ENCODE results near the gene LSAMP.

LSAMP gene

DNA sequence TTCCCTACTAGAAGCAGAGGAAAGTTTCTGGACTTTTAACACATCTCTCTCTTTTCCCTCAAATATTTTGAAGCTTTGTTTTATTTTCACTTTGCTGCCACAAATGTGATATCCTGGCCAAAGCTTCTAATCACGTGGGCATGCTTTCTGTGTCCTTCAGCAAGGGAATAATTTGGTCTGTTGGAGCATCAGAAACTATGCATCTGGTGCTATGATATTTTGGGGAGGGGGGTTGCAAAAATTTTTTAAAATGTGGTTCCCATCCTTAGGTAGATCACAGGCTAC is 567.7 kb downstream of the LSAMP start:
- TF ChIP-seq, protein P1, sequence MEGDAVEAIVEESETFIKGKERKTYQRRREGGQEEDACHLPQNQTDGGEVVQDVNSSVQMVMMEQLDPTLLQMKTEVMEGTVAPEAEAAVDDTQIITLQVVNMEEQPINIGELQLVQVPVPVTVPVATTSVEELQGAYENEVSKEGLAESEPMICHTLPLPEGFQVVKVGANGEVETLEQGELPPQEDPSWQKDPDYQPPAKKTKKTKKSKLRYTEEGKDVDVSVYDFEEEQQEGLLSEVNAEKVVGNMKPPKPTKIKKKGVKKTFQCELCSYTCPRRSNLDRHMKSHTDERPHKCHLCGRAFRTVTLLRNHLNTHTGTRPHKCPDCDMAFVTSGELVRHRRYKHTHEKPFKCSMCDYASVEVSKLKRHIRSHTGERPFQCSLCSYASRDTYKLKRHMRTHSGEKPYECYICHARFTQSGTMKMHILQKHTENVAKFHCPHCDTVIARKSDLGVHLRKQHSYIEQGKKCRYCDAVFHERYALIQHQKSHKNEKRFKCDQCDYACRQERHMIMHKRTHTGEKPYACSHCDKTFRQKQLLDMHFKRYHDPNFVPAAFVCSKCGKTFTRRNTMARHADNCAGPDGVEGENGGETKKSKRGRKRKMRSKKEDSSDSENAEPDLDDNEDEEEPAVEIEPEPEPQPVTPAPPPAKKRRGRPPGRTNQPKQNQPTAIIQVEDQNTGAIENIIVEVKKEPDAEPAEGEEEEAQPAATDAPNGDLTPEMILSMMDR (conservative IDR thresholded peaks at IDR 0.05; ENCODE audit: low read depth, low read length), result no peak
- DNase-seq (ENCODE audit: low read depth), result peak; percentile 30
- H3K4me3 ChIP-seq (ENCODE audit: low read depth, low read length), result peak overlapping the region; percentile 42

DNA sequence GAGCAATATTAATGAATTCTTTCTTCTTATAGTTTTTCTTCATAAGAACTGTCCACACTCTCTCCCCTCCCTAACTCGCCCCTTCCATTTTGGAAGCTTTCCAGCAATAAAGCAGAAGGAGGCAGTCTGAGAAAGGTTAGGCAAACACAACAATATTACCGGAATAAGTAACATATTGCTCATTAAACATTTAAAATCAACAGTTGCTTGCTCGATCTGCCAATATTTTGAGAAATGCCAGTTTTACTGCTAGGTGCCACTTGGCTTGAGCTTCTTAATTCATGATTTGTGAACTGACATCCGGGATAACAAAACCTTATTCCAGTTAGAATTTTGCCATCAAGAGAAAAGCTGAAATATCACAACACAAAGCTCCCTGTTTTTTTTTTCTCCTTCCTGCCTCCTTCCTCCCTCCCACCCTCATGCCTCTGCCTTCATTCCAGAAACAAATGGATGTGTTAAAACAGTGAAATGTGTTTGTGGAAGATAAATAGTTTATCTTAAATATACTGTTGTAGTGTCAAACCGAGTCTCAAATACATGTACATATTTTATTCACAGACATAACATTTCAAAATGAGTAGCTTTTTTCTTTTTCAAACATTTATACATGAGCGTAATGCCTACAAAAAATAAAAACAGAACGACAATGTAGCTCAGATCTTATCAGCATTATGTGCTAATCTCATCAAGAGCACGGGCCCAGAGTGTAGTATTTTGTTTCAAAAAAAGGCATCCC is 568.2 kb downstream of the LSAMP start:
- H3K4me3 ChIP-seq (ENCODE audit: low read depth, low read length), result peak overlapping the region; percentile 42
- TF ChIP-seq, protein P1 (conservative IDR thresholded peaks at IDR 0.05; ENCODE audit: low read depth, low read length), result no peak
- peak; percentile 17 for DNase-seq (ENCODE audit: low read depth)

DNA sequence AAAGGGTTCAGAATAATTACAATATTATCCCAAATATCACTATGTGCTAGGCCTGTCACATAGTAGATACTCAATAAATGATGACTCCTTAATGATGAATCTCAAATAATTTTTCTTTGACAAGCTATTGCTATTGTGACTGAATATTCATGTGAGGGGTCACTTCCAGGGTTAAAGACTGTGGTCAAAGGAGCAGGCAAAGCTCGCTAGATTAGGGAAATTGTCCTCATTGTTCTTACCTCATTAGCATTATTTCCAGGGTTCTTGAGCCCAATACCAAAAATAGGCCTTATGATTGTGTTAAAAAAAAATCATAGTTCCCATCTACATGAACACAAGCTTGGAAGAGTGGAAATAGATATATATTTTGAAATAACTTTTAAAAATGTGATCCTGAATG is 569.8 kb downstream of the LSAMP start:
- TF ChIP-seq, protein P1 (conservative IDR thresholded peaks at IDR 0.05; ENCODE audit: low read depth, low read length), result no peak
- no peak overlapping the region for H3K4me3 ChIP-seq (ENCODE audit: low read depth, low read length)
- no peak for DNase-seq (ENCODE audit: low read depth)

DNA sequence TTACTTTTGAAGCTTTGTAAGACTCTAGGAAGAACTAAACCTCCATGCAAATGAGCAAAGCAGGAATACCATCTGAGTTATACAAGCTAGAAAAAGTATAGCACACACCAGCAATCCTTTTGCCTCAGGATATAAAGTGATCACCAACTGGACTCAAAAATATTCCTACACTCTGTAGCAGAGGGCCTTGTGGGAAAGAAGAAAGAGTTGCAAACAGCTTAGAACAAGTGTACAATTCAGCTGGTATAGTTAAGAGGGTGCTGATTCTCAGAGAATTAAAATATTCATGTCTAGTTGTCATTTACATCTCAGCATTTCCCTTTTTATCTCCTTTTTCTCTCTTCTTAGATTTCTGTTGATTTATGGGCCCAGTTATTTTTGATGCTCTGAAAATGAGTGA is 573.6 kb downstream of the LSAMP start:
- H3K4me3 ChIP-seq (ENCODE audit: low read depth, low read length), result no peak overlapping the region
- TF ChIP-seq, protein P1 (conservative IDR thresholded peaks at IDR 0.05; ENCODE audit: low read depth, low read length), result no peak
- no peak for DNase-seq (ENCODE audit: low read depth)

DNA sequence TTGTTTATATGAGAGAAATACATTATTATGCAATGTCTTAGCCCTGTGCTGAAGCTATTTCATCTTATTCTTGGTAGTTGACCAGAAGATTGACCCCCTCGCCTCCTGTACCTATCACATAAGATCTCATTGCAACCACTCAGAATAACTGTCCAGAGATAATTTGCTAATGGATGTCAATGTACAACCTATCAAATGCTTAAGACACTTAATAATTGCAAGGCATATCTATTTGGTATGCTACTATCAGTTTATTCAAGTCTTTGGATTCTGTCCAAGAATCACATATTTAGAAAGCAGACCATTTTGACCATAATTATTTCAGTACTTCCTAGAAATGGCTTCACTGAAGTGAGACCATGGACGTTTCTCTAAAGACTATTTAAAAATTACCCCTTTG is 580.4 kb downstream of the LSAMP start:
- no peak overlapping the region for H3K4me3 ChIP-seq (ENCODE audit: low read depth, low read length)
- TF ChIP-seq, protein P1 (conservative IDR thresholded peaks at IDR 0.05; ENCODE audit: low read depth, low read length), result no peak
- peak; percentile 21 for DNase-seq (ENCODE audit: low read depth)

DNA sequence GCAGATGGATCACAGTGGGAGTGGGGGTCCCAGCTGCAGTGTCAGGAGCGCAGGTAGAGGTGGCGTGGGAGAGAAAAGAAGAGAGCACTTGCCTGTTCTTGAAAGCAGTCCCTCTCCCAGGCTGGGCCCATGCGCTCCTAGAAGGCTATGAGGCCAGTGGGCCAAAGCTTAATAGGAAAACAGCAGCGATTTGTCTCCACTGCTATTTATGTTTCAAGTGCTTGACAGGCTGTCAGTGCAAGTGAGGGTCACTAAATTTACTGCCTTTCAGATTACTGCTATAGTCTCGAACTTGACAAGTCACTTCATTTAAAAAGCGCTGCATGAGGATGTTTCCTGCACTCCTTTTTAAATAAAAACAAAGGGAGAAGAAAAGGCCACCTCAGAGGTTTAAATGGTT is 582.4 kb downstream of the LSAMP start:
- TF ChIP-seq, protein P1 (conservative IDR thresholded peaks at IDR 0.05; ENCODE audit: low read depth, low read length), result no peak
- H3K4me3 ChIP-seq (ENCODE audit: low read depth, low read length), result no peak overlapping the region
- no peak for DNase-seq (ENCODE audit: low read depth)

DNA sequence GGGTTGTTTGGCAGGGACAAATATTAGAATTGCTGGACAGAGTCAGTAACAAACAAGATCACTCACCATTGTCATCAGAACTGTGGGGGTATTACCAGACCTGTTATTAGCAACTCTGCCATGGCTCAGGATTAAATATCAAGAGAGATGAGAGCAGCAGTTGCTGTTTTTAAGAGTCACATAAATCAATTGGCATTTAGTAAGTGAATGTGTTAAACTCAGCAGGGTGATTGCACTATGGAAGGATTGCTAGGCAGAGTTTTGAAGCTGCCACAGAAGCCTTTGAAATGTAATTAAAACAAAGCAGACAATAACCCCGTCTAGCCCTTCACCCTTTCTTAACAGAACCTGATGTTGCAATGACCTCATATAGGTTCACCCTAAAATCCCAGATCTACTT is 583.2 kb downstream of the LSAMP start:
- TF ChIP-seq, protein P1 (conservative IDR thresholded peaks at IDR 0.05; ENCODE audit: low read depth, low read length), result no peak
- no peak for DNase-seq (ENCODE audit: low read depth)
- H3K4me3 ChIP-seq (ENCODE audit: low read depth, low read length), result no peak overlapping the region
